GM21619 (cell line): ENCODE results near the gene TTBK2.

Experiments
- ATAC-seq: cut with Tn5 transposase; IDR thresholded peaks from one replicate; pipeline ENCODE4 v1.9.1; 2021; ENCODE audit not compliant: unreplicated experiment

The TTBK2 gene

GRCh38 chr15:42832576-42832975, 88.0 kb downstream of the TTBK2 start:
- no peak for ATAC-seq

GRCh38 chr15:42826251-42826890, 94.2 kb downstream of the TTBK2 start:
- ATAC-seq, result no peak

DNA sequence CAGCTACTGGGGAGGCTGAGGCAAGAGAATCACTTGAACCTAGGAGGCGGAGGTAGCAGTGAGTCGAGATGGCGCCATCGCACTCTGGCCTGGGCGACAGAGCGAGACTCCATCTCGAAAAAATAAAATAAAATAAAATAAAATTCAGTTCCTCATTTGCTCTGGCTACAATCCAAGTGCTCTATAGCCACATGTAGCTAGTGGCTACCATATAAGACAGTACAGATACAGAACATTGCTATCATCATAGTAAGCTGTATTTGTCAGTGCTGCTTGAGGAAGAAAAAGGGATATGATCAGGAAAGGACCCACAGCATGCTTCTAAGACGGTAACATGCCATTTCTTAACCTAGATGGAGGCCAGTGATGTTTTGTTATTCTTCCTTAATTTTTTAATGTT, 95.0 kb downstream of the TTBK2 start:
- ATAC-seq, result no peak

DNA sequence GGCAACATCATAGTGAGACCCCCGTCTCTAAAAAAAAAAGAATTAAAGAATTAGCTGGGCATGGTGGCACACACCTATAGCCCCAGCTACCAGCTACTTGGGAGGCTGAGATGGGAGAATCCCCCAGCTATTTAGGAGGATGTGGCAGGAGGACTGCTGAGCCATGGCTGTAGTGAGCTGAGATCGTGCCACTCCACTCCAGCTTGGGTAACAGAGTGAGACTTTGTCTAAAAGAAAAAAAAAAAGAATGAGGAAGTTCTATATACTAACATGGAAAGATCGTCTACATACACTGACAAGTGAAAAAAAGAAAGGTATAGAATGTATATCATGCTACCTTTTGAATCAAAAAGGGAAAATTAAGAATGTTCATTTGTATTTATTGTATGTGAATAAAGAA, 99.8 kb downstream of the TTBK2 start:
- ATAC-seq, result no peak

- no peak for ATAC-seq
These were observed 100.8 kb downstream of the TTBK2 start for GRCh38 chr15:42819786-42820185.

GRCh38 chr15:42811433-42811832, 109.1 kb downstream of the TTBK2 start:
- ATAC-seq, result no peak

- no peak for ATAC-seq
These were observed 111.7 kb downstream of the TTBK2 start for GRCh38 chr15:42808913-42809312.

DNA sequence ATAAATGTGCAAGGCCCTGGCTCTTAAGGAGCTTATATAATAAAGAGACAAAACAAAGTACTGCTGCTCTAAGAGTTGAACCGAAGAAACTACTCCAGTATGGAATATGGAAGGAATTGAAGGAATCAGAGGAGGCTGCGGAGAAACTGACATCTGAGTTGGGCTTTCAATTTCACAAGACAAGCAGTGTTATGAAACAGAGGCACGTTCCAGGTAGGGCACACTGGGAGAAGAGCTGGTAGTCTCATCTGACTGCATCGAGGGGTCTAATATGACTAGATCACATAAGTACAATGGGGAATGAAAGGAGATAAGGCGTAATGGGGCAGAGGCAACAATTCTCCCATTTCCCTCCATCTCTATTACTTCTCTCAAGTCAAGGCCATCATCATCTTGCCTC, 115.3 kb downstream of the TTBK2 start:
- ATAC-seq, result no peak

DNA sequence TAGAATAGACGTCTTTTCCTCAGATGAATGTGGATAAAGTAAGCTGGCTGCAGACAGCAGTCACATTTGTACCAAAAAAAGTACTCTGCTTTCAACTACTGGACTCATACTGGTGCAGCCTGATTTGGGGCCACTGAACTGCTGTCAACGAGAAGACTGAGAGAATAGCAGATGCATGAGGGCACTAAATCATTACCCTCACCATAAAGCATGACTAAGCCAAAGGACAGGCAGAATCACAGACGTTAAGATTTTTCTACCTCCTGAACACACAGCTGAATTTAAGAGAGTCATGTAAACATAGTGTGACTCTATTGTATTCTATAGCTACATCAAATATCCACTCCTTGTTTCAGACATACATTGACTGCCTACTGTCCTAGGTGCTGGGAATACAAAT, 115.8 kb downstream of the TTBK2 start:
- ATAC-seq, result no peak

GRCh38 chr15:42803436-42803835, 117.1 kb downstream of the TTBK2 start:
- no peak for ATAC-seq

DNA sequence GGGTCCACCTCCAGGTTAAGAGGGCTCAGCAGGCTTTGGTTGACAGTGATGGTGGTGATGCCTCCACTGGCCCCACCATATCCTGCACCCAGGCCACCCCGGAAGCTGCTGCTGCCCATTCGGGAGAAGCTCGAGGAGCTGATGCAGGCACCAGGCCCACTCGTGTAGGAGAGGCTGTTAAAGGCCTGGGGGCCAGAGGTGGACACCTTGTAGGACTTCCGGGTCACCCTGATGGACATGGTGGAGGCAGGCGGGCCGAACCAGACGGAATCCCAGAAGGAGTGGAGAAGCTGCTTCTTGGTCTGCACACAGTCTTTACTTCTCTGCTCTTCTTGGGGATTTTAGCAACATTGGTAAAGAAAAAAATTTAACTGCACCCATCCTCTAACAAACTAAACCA, 118.4 kb downstream of the TTBK2 start:
- ATAC-seq, result no peak

DNA sequence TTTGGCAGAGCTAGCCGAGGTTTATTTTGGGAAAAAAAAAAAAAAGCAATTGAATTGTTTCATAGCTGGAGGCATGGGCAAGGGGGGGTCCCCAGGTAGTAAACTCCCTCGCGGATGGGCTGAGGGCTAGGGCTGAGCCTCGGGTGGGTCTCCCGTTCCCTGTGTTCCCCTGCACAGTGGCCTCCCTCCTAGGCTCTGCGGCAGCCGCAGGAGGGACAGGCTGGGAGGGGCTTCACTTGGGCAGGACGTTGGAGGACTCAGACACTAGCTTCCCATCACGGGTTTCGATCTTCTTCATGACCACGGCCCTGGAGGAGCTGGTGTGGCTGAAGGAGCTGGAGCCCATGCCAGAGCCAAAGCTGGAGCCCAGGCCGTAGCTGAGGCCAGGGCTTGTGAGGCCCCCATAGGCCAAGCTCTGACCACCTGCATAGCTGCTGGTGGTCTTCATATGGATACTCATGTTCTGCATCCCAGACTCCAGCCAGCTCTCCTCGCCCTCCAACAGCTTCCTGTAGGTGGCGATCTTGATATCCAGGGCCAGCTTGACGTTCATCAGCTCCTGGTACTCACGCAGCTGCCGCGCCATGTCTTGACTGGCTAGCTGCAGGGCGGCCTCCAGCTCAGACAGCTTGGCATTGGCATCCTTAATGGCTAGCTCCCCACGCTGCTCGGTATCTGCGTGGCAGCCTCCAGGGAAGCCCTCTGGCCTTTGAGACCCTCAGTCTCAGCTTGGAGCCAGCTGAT, 119.7 kb downstream of the TTBK2 start:
- ATAC-seq, result no peak

- ATAC-seq, result no peak
These were observed 121.8 kb downstream of the TTBK2 start for GRCh38 chr15:42798802-42799201.

GRCh38 chr15:42796955-42797782, 123.4 kb downstream of the TTBK2 start:
- ATAC-seq, result no peak

DNA sequence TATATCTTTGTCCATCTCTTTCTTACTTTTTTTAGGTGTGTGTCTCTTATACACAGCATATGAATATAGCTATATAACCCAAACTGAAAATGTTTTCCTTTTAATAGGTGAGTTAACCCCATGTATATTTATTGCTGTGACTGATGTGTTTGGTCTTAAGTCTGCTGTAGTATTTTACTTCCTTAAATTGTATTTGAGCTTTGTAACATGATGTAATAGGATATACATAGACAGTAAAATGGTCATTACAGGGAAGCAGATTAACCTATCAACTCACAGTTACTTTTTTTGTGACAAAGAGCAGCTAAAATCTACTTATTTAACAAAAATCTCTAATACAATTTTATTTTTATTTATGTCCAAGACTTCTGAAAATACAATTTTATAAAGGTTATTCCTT, 131.9 kb downstream of the TTBK2 start:
- ATAC-seq, result no peak

DNA sequence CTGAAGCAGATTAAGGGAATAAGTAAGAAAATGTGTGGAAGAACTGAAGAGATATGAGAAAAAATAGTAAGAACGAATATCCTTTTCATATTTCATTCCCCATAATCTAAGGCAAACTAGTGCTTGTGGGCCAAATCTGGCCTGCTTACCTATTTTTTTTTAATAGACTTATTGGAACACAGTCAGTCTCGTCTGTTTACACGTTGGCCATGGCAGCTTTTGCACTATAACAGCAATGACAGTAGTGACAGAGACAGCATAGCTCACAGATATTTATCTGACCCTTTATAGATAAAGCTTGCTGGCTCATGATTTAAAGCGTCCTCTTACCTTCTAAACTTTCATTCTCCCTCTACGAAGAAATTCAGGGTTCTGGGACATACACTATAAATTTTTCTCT, 133.6 kb downstream of the TTBK2 start:
- no peak for ATAC-seq

DNA sequence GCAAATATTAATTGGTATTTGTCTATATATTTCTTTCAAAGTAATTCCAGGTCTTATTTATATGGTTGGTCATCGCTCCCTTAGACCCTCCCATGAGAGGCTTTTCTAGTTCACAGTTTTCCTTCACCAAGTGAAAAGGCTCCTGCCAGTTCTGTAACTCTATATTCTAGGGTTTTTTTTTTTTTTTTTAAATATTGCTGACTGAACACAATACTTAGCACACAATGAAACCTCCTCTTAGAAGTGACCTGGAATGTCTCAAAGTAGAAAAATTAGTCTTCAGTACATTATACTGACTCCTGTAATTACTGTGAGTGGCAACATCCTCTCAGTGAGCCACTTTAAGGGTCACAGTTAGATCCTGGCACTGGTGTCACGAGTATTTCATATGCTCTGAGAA, 135.0 kb downstream of the TTBK2 start:
- ATAC-seq, result no peak

GRCh38 chr15:42784705-42785104, 135.9 kb downstream of the TTBK2 start:
- ATAC-seq, result no peak

DNA sequence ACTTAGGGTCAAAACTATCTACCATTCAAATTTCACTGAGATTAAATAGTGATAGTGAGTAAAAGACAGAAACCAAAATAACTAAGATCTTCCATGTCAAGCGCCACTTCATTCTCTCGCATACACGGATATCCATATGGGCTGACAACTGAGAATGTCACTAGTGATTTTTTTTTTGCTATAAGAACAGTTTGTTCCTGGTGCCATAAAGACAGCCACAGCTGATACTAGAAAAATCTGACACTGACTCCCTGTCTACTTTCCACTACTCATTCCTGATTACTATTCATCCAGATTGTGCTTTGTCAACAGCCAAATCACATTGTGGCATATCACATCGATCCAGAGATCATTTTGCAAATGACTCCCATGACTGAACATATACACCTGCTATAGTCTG, 137.9 kb downstream of the TTBK2 start:
- ATAC-seq, result no peak

DNA sequence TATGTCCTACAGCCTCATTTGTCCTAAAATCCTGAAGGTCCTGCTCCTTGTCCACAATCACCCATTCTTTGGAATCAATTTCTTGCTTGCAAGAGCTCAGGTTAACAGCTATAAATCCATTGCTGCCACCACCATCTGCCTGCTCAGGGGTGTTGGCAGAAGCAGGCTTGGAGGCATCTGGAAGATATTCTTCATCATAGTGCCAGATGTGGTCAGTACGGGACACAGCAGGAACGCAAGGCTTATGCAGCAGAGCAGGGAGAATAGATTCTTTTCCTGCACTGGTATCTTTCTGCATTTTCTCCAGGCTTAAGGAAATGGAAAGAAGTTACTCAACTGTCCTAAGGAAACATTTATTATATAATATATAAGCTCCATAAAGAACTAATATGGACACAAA, 145.2 kb downstream of the TTBK2 start:
- ATAC-seq, result no peak

DNA sequence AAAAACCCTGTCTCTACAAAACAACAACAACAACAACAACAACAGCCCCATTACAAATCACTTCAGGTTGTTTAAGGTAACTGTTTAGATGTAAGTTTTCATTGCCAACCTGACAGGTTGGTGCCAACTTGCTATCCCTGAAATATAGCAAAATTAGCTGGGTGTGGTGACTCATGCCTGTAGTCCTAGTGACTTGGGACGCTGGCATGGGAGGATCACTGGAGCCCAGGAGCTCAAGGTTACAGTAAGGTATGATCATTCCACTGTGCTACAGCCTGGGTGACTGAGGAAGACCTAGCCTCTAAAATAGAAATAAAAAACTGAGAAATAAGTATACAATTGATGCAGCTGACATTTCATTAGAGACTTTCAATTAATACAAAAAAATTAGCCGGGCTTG, 147.7 kb downstream of the TTBK2 start:
- ATAC-seq, result no peak

GRCh38 chr15:42772144-42772543, 148.4 kb downstream of the TTBK2 start:
- no peak for ATAC-seq
